Astrocyte (in vitro differentiated cells and primary cell): Measurements from ENCODE around the gene UNC5C.

ENCODE experiments used
- CTCF ChIP-seq: IDR thresholded peaks from 2 replicates; pipeline ENCODE4 v1.5.1; 2011; ENCODE audit warnings: low read depth, mild to moderate bottlenecking, inconsistent platforms, low read length, moderate library complexity; ENCODE audit not compliant: insufficient read depth
- EZH2 ChIP-seq: IDR thresholded peaks from 2 replicates; pipeline ENCODE4 v1.6.1; 2012; ENCODE audit warnings: mild to moderate bottlenecking, low read length, inconsistent platforms; ENCODE audit not compliant: insufficient read depth

- TF ChIP-seq CTCF, result no peak
- no peak for TF ChIP-seq EZH2
These were observed 419.7 kb downstream of the UNC5C start for GRCh38 chr4:95129031-95129430.
